IPS-15b (cell line): ENCODE results near the gene SERPINA5.
"Not testable (repeated sequence)": the region's sequence is repeated elsewhere in the genome, so short reads cannot be mapped to it uniquely, and the experiment has no call there.

ENCODE experiments used
- H3K27me3 ChIP-seq: one replicate; pipeline ENCODE4 v1.6.1; 2013; ENCODE audit warnings: low read length; ENCODE audit not compliant: control insufficient read depth, insufficient read depth
- H3K36me3 ChIP-seq: one replicate; pipeline ENCODE4 v1.6.1; 2013; ENCODE audit warnings: low read length; ENCODE audit not compliant: control insufficient read depth, insufficient read depth
- H3K4me1 ChIP-seq: one replicate; pipeline ENCODE4 v1.6.1; 2013; ENCODE audit warnings: mild to moderate bottlenecking, low read length; ENCODE audit not compliant: control insufficient read depth, insufficient read depth
- H3K4me3 ChIP-seq: one replicate; pipeline ENCODE4 v1.5.1; 2013; ENCODE audit warnings: low read depth, low read length
- H3K9ac ChIP-seq: one replicate; pipeline ENCODE4 v1.6.1; 2013; ENCODE audit warnings: low read depth, mild to moderate bottlenecking, low read length
- H3K9me3 ChIP-seq: one replicate; pipeline ENCODE4 v1.6.1; 2013; ENCODE audit warnings: mild to moderate bottlenecking, low read length; ENCODE audit not compliant: control insufficient read depth, insufficient read depth

Gene SERPINA5

GRCh38 chr14:94598506-94598815 is 17.2 kb downstream of the SERPINA5 start:
- Histone ChIP-seq H3K4me3 (no peak overlapping the region), H3K27me3 (no peaks in the 10 kb centered on the region), H3K9me3 (no peaks in the 10 kb centered on the region), H3K36me3 (no peaks in the 10 kb centered on the region), H3K4me1 (peaks cover 4% of the 10 kb centered on the region), H3K9ac (no peak overlapping the region)

- Histone ChIP-seq H3K36me3 (no peaks in the 10 kb centered on the region), H3K9ac (no peak overlapping the region), H3K27me3 (no peaks in the 10 kb centered on the region), H3K4me3 (no peak overlapping the region), H3K4me1 (peaks cover 4% of the 10 kb centered on the region), H3K9me3 (no peaks in the 10 kb centered on the region)
These were observed 17.8 kb downstream of the SERPINA5 start for GRCh38 chr14:94598816-94599655.

GRCh38 chr14:94599656-94600004 is 18.4 kb downstream of the SERPINA5 start:
- H3K9me3 ChIP-seq = no peaks in the 10 kb centered on the region
- no peak overlapping the region for H3K4me3 ChIP-seq
- H3K4me1 ChIP-seq = peaks cover 4% of the 10 kb centered on the region
- H3K9ac ChIP-seq = no peak overlapping the region
- H3K36me3 ChIP-seq = no peaks in the 10 kb centered on the region
- no peaks in the 10 kb centered on the region for H3K27me3 ChIP-seq

- Histone ChIP-seq H3K36me3 (no peaks in the 10 kb centered on the region), H3K9me3 (no peaks in the 10 kb centered on the region), H3K4me1 (peaks cover 4% of the 10 kb centered on the region), H3K27me3 (no peaks in the 10 kb centered on the region), H3K4me3 (no peak overlapping the region), H3K9ac (no peak overlapping the region)
These were observed 18.9 kb downstream of the SERPINA5 start for GRCh38 chr14:94600148-94600545.

- no peaks in the 10 kb centered on the region for H3K27me3 ChIP-seq
- no peak overlapping the region for H3K9ac ChIP-seq
- H3K4me1 ChIP-seq = peaks cover 4% of the 10 kb centered on the region
- H3K9me3 ChIP-seq = no peaks in the 10 kb centered on the region
- H3K36me3 ChIP-seq = no peaks in the 10 kb centered on the region
- H3K4me3 ChIP-seq = no peak overlapping the region
These were observed 20.7 kb downstream of the SERPINA5 start for GRCh38 chr14:94601884-94602391.

GRCh38 chr14:94602722-94603121 is 21.5 kb downstream of the SERPINA5 start:
- Histone ChIP-seq H3K4me3 (no peak overlapping the region), H3K9me3 (no peaks in the 10 kb centered on the region), H3K4me1 (peaks cover 4% of the 10 kb centered on the region), H3K36me3 (no peaks in the 10 kb centered on the region), H3K9ac (no peak overlapping the region), H3K27me3 (no peaks in the 10 kb centered on the region)

- Histone ChIP-seq H3K27me3 (no peaks in the 10 kb centered on the region), H3K4me1 (no peaks in the 10 kb centered on the region), H3K9ac (no peak overlapping the region), H3K9me3 (no peaks in the 10 kb centered on the region), H3K4me3 (no peak overlapping the region), H3K36me3 (no peaks in the 10 kb centered on the region)
These were observed 24.1 kb downstream of the SERPINA5 start for GRCh38 chr14:94605361-94605760.

GRCh38 chr14:94608966-94609365 is 27.7 kb downstream of the SERPINA5 start:
- not testable (repeated sequence) for H3K9me3 ChIP-seq, H3K4me3 ChIP-seq, H3K36me3 ChIP-seq, H3K4me1 ChIP-seq, H3K9ac ChIP-seq, H3K27me3 ChIP-seq

GRCh38 chr14:94611179-94611578 is 30.0 kb downstream of the SERPINA5 start:
- Histone ChIP-seq H3K27me3 (no peaks in the 10 kb centered on the region), H3K4me1 (no peaks in the 10 kb centered on the region), H3K36me3 (no peaks in the 10 kb centered on the region), H3K9ac (no peak overlapping the region), H3K4me3 (no peak overlapping the region), H3K9me3 (no peaks in the 10 kb centered on the region)

GRCh38 chr14:94612174-94612573 is 30.9 kb downstream of the SERPINA5 start, which contains the start of gene SERPINA3:
Gene SERPINA3 (plus strand): TSS chr14:94612391. CDS start chr14:94614442, 2,051 bp downstream.
- Histone ChIP-seq H3K27me3 (no peaks in the 10 kb centered on the region), H3K9ac (no peak within 1 kb of the TSS), H3K4me1 (no peaks in the 10 kb centered on the region)

GRCh38 chr14:94612580-94613554 is 31.6 kb downstream of the SERPINA5 start:
- H3K4me1 ChIP-seq = no peaks in the 10 kb centered on the region
- H3K4me3 ChIP-seq = no peak overlapping the region
- H3K36me3 ChIP-seq = no peaks in the 10 kb centered on the region
- H3K9ac ChIP-seq = no peak overlapping the region
- peaks cover 3% of the 10 kb centered on the region for H3K9me3 ChIP-seq
- H3K27me3 ChIP-seq = no peaks in the 10 kb centered on the region

More at GRCh38 chr14:94612174-94612573, 30.9 kb downstream of the SERPINA5 start, which contains the start of gene SERPINA3:
- H3K36me3 ChIP-seq = no peaks in the 10 kb centered on the region
- peaks cover under 1% of the 10 kb centered on the region for H3K9me3 ChIP-seq
- H3K4me3 ChIP-seq = no peak within 1 kb of the TSS
